Measurements from ENCODE around the gene HTR1B. TPM values are rescaled to one million over a fixed set of nuclear protein-coding genes. Genes with fewer than 3 reads are reported as not detected.

The HTR1B gene
- polyA plus RNA-seq, 1 donor (not counting 4 experiments of a cell fraction or from before 2014, with no cell fraction given): 0.24 TPM

DNA sequence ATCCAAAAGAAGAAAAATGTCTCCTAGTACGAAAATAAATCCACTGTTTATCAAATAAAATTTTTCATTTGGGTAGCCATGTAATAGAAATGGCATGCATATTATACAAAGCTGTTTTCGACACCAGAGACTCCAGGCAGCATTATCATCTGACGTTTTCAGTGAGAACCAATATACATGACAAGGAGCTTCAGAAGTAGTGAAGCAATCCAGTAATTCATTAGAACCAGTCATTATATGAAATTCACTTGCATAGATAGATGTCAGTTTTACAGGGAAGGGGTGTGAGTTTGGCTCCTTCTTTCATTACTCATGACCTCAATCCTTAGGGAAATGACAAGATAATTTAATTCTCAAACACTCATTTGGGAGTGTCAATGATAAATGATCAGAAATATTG lies 14.7 kb downstream of the HTR1B start:
- H3K9me3 ChIP-seq (ENCODE audit: control insufficient read depth, low read depth, low read length): no peaks in the 10 kb centered on the region
- TF ChIP-seq CTCF (optimal IDR thresholded peaks at IDR 0.05 in 1 of 3, IDR thresholded peaks at IDR 0.05 in 1 of 3, conservative IDR thresholded peaks at IDR 0.05 in 1 of 3; ENCODE audit: extremely low read depth in 1 of 3, insufficient read depth in 2 of 3, low read length in 3 of 3): no peak
- dilution Hi-C loops (cut with MboI; ENCODE audit: extremely low pct_ligation_motif_present, low sequenced_read_pairs): no loop called here
- no peak overlapping the region for H2AFZ ChIP-seq (ENCODE audit: control insufficient read depth, low read length)
- no peak for DNase-seq (ENCODE audit: low read depth, low spot score)
- H3K4me1 ChIP-seq (ENCODE audit: control insufficient read depth, extremely low read depth, insufficient read depth, low read length): peaks cover 2% of the 10 kb centered on the region
- no peaks in the 10 kb centered on the region for H3K36me3 ChIP-seq (ENCODE audit: control insufficient read depth in 2 of 2, extremely low read depth in 1 of 2, insufficient read depth in 2 of 2, low read length in 2 of 2)
- H3K4me3 ChIP-seq (ENCODE audit: control insufficient read depth in 2 of 3, extremely low read depth in 1 of 3, insufficient read depth in 2 of 3, low read depth in 1 of 3, low read length in 3 of 3): no peak overlapping the region
- FAIRE-seq: no peak
- no peak overlapping the region for H3K4me2 ChIP-seq (ENCODE audit: control insufficient read depth, extremely low read depth, insufficient read depth, low read depth, low read length)
- H3K27me3 ChIP-seq (ENCODE audit: control insufficient read depth, extremely low read depth, insufficient read depth, low read length): no peaks in the 10 kb centered on the region
- no peak overlapping the region for H3K27ac ChIP-seq (ENCODE audit: control insufficient read depth, insufficient read depth, low read length)
- H3K9ac ChIP-seq (ENCODE audit: control insufficient read depth, extremely low read depth, insufficient read depth, low read length): no peak overlapping the region
- no peaks in the 10 kb centered on the region for H3K9me1 ChIP-seq (ENCODE audit: control insufficient read depth, extremely low read depth, insufficient read depth, low read length)
- no peaks in the 10 kb centered on the region for H3K79me2 ChIP-seq (ENCODE audit: control insufficient read depth, insufficient read depth, low read length)
- no peaks in the 10 kb centered on the region for H4K20me1 ChIP-seq (ENCODE audit: control insufficient read depth, extremely low read depth, insufficient read depth, low read length)

GRCh38 chr6:77447254-77447653 lies 16.0 kb downstream of the HTR1B start:
- H3K4me3 ChIP-seq (ENCODE audit: control insufficient read depth in 2 of 3, extremely low read depth in 1 of 3, insufficient read depth in 2 of 3, low read depth in 1 of 3, low read length in 3 of 3): no peak overlapping the region
- no peaks in the 10 kb centered on the region for H3K9me1 ChIP-seq (ENCODE audit: control insufficient read depth, extremely low read depth, insufficient read depth, low read length)
- H2AFZ ChIP-seq (ENCODE audit: control insufficient read depth, low read length): peak overlapping the region; percentile 43
- H3K79me2 ChIP-seq (ENCODE audit: control insufficient read depth, insufficient read depth, low read length): no peaks in the 10 kb centered on the region
- H4K20me1 ChIP-seq (ENCODE audit: control insufficient read depth, extremely low read depth, insufficient read depth, low read length): no peaks in the 10 kb centered on the region
- H3K36me3 ChIP-seq (ENCODE audit: control insufficient read depth in 2 of 2, extremely low read depth in 1 of 2, insufficient read depth in 2 of 2, low read length in 2 of 2): no peaks in the 10 kb centered on the region
- H3K4me1 ChIP-seq (ENCODE audit: control insufficient read depth, extremely low read depth, insufficient read depth, low read length): peaks cover 2% of the 10 kb centered on the region
- FAIRE-seq (no peak), DNase-seq (ENCODE audit: low read depth, low spot score) (no peak)
- H3K27ac ChIP-seq (ENCODE audit: control insufficient read depth, insufficient read depth, low read length): no peak overlapping the region
- no peak for TF ChIP-seq CTCF (optimal IDR thresholded peaks at IDR 0.05 in 1 of 3, IDR thresholded peaks at IDR 0.05 in 1 of 3, conservative IDR thresholded peaks at IDR 0.05 in 1 of 3; ENCODE audit: extremely low read depth in 1 of 3, insufficient read depth in 2 of 3, low read length in 3 of 3)
- TF ChIP-seq EZH2 (IDR thresholded peaks at IDR 0.05; ENCODE audit: low read length): no peak
- H3K9me3 ChIP-seq (ENCODE audit: control insufficient read depth, low read depth, low read length): no peaks in the 10 kb centered on the region
- no peak overlapping the region for H3K4me2 ChIP-seq (ENCODE audit: control insufficient read depth, extremely low read depth, insufficient read depth, low read depth, low read length)
- H3K9ac ChIP-seq (ENCODE audit: control insufficient read depth, extremely low read depth, insufficient read depth, low read length): no peak overlapping the region
- dilution Hi-C loops (cut with MboI; ENCODE audit: extremely low pct_ligation_motif_present, low sequenced_read_pairs): no loop called here
- H3K27me3 ChIP-seq (ENCODE audit: control insufficient read depth, extremely low read depth, insufficient read depth, low read length): no peaks in the 10 kb centered on the region
